Heart left ventricle (tissue), 13 donors: Measurements from ENCODE around the gene CD244.

Experiments used
- POLR2A ChIP-seq, 2 donors: fragments of 450-650 bp; IDR thresholded peaks; one replicate each; pipeline ENCODE4 v1.6.1; 2017; ENCODE audit warnings: antibody characterized with exemption in 2 of 2, mild to moderate bottlenecking in 2 of 2, moderate library complexity in 2 of 2
- TF ChIP-seq, protein P1 (sequence below), 12 donors: fragments of 200-600 bp; sonication (generic) in 4 of 12; IDR thresholded peaks; one replicate each; pipeline versions ENCODE4 v1.5.0 to v1.8.0; 2018 to 2022; ENCODE audit warnings: antibody characterized with exemption in 12 of 12, mild to moderate bottlenecking in 5 of 12
- donor health status: ischemic (EF 13 %, LVEDD 7.1; RV severe dilation, severe dysfunction).
- donor health status: DM: no; HTN: yes; CAD: no.
- donor health status: DM: no; HTN: no; CAD: no.
- donor health status: ischemic (EF 25% LVEDD 6.9; RV normal size, moderate dysfunction).
- donor health status: ischemic (EF 25% LVEDD 5.7; RV mildly dilated, moderate dysfunction).
- donor health status: ischemic (EF 35%, LVEDD 5.7; RV mildly dilated, moderate dysfunction).
- donor health status: nonischemic (EF 11% LVEDD 7.7; RV severe dilation, severe dysfunction).
- donor health status: DM: yes; HTN: yes; CAD: no.
- donor health status: PGD.
- donor health status: ischemic (EF 29% LVEDD 5.4; RV normal size, mild dysfunction).
- donor health status: nonischemic (EF 23%, LVEDD 6.1; RV moderate dilation, normal function).

GRCh38 chr1:160841079-160841478 is 21.6 kb downstream of the CD244 start:
- TF ChIP-seq, protein P1, sequence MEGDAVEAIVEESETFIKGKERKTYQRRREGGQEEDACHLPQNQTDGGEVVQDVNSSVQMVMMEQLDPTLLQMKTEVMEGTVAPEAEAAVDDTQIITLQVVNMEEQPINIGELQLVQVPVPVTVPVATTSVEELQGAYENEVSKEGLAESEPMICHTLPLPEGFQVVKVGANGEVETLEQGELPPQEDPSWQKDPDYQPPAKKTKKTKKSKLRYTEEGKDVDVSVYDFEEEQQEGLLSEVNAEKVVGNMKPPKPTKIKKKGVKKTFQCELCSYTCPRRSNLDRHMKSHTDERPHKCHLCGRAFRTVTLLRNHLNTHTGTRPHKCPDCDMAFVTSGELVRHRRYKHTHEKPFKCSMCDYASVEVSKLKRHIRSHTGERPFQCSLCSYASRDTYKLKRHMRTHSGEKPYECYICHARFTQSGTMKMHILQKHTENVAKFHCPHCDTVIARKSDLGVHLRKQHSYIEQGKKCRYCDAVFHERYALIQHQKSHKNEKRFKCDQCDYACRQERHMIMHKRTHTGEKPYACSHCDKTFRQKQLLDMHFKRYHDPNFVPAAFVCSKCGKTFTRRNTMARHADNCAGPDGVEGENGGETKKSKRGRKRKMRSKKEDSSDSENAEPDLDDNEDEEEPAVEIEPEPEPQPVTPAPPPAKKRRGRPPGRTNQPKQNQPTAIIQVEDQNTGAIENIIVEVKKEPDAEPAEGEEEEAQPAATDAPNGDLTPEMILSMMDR (IDR thresholded peaks at IDR 0.05) = no peak
- no peak for TF ChIP-seq POLR2A (IDR thresholded peaks at IDR 0.05)
